H1 (cell line): ENCODE measurements around the gene DAPK2. TPM values are rescaled to one million over a fixed set of nuclear protein-coding genes. Genes with fewer than 3 reads are reported as not detected.

Source experiments
- ASH2L ChIP-seq: fragments of 200-600, 300-600 bp; sonication (generic); IDR thresholded peaks from one replicate; pipeline ENCODE4 v1.7.1; 2017; ENCODE audit warnings: low read length
- TEAD4 ChIP-seq: IDR thresholded peaks from 2 replicates; pipeline ENCODE4 v1.6.1; 2012; ENCODE audit warnings: low read depth, low read length, inconsistent platforms, mixed read lengths
- polyA plus RNA-seq, 7 experiments: library from polyadenylated mRNA; depleted of rRNA in 3 of 7; stranded (reverse) in 5 of 7; unstranded in 2 of 7; fragments of >200 nt in 5 of 7; fragments of 200-250 nt in 2 of 7; gene quantifications; 1 replicate in 5 of 7; 2 replicates in 1 of 7; 4 replicates in 1 of 7; pipeline versions ENCODE4 v1.2.1 to v1.2.3, GENCODE V29; 2011 to 2013; ENCODE audit warnings: missing spikeins in 2 of 7, mixed read lengths in 2 of 7
- total RNA-seq: library from RNA; stranded (reverse); fragmentation: NEBNext Ultra II Directional; extraction: Animal tissue kit (Norgen Biotek cat#: 25700); gene quantifications from 2 replicates; pipeline ENCODE4 v1.2.1, GENCODE V29; 2021
- TF ChIP-seq, protein P1 (sequence below): fragments of 300-600 bp; sonication (generic); IDR thresholded peaks from 2 replicates; pipeline ENCODE4 v1.7.1; 2012; ENCODE audit warnings: low read length, moderate library complexity, mild to moderate bottlenecking, inconsistent platforms; ENCODE audit not compliant: insufficient replicate concordance
- TF ChIP-seq, protein P2 (sequence below): IDR thresholded peaks from 2 replicates; pipeline ENCODE4 v1.6.1; 2012; ENCODE audit warnings: low read length, inconsistent platforms
- TF ChIP-seq, protein P3 (sequence below): IDR thresholded peaks from 2 replicates; pipeline ENCODE4 v1.6.1; 2011; ENCODE audit warnings: low read length, improper control_type of control experiment

The DAPK2 gene
- total and polyA plus RNA-seq, 2 of the 8 experiments (the other 6 are each of a cell fraction or from before 2014, with no cell fraction given): 1.8 to 2.9 TPM

DNA sequence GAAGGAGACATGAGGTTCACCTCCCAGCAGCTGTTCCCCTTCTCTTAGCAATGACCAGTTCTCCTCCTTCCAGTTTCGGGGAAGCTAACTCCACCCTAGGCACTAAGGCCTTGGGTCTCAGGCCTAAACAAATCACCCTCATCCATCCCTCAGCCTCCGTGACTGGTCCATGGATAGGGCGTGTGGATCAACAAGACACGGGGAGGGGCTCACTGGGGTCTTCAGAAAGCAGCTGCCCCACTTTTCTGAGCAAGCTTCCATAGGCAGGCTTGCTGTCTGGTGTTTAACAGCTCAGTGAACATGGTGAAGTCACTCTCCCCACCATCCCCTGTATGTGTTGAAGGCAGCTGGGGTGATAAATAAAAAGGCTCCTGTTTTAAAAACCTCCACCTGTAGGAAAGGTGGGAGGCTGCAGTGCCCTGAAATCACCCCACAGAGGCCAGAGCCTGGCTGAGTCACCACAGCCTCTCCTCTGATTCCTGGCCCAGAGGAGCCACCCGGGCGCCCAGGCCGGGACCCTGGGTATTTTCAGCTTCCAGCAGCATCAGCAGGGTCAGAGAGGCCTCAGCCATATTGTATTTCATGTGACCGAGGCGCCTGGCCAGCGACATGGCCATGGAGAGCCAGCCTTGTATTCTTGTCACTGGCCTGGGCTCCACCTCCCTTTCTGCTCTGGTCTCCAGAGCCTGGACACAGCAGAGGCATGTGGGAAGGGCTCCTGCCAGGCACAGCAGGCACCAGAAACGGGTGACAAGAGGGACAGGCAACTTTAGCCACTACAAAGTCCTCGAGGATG, 152.2 kb downstream of the DAPK2 start (continued):
- TF ChIP-seq, protein P1, sequence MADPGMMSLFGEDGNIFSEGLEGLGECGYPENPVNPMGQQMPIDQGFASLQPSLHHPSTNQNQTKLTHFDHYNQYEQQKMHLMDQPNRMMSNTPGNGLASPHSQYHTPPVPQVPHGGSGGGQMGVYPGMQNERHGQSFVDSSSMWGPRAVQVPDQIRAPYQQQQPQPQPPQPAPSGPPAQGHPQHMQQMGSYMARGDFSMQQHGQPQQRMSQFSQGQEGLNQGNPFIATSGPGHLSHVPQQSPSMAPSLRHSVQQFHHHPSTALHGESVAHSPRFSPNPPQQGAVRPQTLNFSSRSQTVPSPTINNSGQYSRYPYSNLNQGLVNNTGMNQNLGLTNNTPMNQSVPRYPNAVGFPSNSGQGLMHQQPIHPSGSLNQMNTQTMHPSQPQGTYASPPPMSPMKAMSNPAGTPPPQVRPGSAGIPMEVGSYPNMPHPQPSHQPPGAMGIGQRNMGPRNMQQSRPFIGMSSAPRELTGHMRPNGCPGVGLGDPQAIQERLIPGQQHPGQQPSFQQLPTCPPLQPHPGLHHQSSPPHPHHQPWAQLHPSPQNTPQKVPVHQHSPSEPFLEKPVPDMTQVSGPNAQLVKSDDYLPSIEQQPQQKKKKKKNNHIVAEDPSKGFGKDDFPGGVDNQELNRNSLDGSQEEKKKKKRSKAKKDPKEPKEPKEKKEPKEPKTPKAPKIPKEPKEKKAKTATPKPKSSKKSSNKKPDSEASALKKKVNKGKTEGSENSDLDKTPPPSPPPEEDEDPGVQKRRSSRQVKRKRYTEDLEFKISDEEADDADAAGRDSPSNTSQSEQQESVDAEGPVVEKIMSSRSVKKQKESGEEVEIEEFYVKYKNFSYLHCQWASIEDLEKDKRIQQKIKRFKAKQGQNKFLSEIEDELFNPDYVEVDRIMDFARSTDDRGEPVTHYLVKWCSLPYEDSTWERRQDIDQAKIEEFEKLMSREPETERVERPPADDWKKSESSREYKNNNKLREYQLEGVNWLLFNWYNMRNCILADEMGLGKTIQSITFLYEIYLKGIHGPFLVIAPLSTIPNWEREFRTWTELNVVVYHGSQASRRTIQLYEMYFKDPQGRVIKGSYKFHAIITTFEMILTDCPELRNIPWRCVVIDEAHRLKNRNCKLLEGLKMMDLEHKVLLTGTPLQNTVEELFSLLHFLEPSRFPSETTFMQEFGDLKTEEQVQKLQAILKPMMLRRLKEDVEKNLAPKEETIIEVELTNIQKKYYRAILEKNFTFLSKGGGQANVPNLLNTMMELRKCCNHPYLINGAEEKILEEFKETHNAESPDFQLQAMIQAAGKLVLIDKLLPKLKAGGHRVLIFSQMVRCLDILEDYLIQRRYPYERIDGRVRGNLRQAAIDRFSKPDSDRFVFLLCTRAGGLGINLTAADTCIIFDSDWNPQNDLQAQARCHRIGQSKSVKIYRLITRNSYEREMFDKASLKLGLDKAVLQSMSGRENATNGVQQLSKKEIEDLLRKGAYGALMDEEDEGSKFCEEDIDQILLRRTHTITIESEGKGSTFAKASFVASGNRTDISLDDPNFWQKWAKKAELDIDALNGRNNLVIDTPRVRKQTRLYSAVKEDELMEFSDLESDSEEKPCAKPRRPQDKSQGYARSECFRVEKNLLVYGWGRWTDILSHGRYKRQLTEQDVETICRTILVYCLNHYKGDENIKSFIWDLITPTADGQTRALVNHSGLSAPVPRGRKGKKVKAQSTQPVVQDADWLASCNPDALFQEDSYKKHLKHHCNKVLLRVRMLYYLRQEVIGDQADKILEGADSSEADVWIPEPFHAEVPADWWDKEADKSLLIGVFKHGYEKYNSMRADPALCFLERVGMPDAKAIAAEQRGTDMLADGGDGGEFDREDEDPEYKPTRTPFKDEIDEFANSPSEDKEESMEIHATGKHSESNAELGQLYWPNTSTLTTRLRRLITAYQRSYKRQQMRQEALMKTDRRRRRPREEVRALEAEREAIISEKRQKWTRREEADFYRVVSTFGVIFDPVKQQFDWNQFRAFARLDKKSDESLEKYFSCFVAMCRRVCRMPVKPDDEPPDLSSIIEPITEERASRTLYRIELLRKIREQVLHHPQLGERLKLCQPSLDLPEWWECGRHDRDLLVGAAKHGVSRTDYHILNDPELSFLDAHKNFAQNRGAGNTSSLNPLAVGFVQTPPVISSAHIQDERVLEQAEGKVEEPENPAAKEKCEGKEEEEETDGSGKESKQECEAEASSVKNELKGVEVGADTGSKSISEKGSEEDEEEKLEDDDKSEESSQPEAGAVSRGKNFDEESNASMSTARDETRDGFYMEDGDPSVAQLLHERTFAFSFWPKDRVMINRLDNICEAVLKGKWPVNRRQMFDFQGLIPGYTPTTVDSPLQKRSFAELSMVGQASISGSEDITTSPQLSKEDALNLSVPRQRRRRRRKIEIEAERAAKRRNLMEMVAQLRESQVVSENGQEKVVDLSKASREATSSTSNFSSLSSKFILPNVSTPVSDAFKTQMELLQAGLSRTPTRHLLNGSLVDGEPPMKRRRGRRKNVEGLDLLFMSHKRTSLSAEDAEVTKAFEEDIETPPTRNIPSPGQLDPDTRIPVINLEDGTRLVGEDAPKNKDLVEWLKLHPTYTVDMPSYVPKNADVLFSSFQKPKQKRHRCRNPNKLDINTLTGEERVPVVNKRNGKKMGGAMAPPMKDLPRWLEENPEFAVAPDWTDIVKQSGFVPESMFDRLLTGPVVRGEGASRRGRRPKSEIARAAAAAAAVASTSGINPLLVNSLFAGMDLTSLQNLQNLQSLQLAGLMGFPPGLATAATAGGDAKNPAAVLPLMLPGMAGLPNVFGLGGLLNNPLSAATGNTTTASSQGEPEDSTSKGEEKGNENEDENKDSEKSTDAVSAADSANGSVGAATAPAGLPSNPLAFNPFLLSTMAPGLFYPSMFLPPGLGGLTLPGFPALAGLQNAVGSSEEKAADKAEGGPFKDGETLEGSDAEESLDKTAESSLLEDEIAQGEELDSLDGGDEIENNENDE: no peak
- TF ChIP-seq, protein P2, sequence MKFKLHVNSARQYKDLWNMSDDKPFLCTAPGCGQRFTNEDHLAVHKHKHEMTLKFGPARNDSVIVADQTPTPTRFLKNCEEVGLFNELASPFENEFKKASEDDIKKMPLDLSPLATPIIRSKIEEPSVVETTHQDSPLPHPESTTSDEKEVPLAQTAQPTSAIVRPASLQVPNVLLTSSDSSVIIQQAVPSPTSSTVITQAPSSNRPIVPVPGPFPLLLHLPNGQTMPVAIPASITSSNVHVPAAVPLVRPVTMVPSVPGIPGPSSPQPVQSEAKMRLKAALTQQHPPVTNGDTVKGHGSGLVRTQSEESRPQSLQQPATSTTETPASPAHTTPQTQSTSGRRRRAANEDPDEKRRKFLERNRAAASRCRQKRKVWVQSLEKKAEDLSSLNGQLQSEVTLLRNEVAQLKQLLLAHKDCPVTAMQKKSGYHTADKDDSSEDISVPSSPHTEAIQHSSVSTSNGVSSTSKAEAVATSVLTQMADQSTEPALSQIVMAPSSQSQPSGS: no peak
- TF ChIP-seq TEAD4: no peak
- TF ChIP-seq, protein P3, sequence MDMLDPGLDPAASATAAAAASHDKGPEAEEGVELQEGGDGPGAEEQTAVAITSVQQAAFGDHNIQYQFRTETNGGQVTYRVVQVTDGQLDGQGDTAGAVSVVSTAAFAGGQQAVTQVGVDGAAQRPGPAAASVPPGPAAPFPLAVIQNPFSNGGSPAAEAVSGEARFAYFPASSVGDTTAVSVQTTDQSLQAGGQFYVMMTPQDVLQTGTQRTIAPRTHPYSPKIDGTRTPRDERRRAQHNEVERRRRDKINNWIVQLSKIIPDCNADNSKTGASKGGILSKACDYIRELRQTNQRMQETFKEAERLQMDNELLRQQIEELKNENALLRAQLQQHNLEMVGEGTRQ: no peak
- no peak for TF ChIP-seq ASH2L
